Measurements from ENCODE around the gene AHDC1. TPM values are rescaled to one million over a fixed set of nuclear protein-coding genes. Genes with fewer than 3 reads are reported as not detected.
A peak's percentile ranks its signal among the peaks of the same experiment; 100 is the strongest.

The AHDC1 gene
- total and polyA plus RNA-seq, 9 of the 15 experiments (the other 6 are each of a cell fraction or from before 2014, with no cell fraction given) = 0.21 to 36.4 (median 4.7) TPM

GRCh38 chr1:27538793-27539192, 65.2 kb downstream of the AHDC1 start (continued):
- TF ChIP-seq ARID3A (IDR thresholded peaks at IDR 0.05; ENCODE audit: borderline replicate concordance, low read depth, low read length) = no peak
- TF ChIP-seq TRIM28 (IDR thresholded peaks at IDR 0.05) = no peak
- no peak for TF ChIP-seq RBM14 (IDR thresholded peaks at IDR 0.05; ENCODE audit: borderline replicate concordance, insufficient read depth, low read depth, low read length)
- no peak for TF ChIP-seq SNAPC5 (CRISPR knock-in tag; IDR thresholded peaks at IDR 0.05)
- 0 out of 2 replicates have a peak, but pooled peaks have one; percentile 3 for TF ChIP-seq ZNF609 (CRISPR knock-in tag; IDR thresholded peaks at IDR 0.05; ENCODE audit: borderline replicate concordance)
- TF ChIP-seq ELK1 (CRISPR knock-in tag; IDR thresholded peaks at IDR 0.05) = no peak
- TF ChIP-seq CTBP1 (IDR thresholded peaks at IDR 0.05; ENCODE audit: borderline replicate concordance) = peak; percentile 67; the same call in 1 of the 2 replicates
- TF ChIP-seq ZNF668 (CRISPR knock-in tag; IDR thresholded peaks at IDR 0.05) = no peak
- TF ChIP-seq ZNF717 (CRISPR knock-in tag; IDR thresholded peaks at IDR 0.05) = no peak
- TF ChIP-seq ARID1B (IDR thresholded peaks at IDR 0.05) = peak; percentile 56
- TF ChIP-seq NFRKB (IDR thresholded peaks at IDR 0.05; ENCODE audit: low read depth) = no peak
- no peak for TF ChIP-seq SRSF1 (IDR thresholded peaks at IDR 0.05; ENCODE audit: low read depth, low read length)
- no peak for TF ChIP-seq ZNF212 (CRISPR knock-in tag; IDR thresholded peaks at IDR 0.05)
- TF ChIP-seq CC2D1A (IDR thresholded peaks at IDR 0.05) = no peak
- TF ChIP-seq ZBTB7A (IDR thresholded peaks at IDR 0.05; ENCODE audit: borderline replicate concordance, control insufficient read depth, low read depth, low read length) = no peak
- no peak for TF ChIP-seq MITF (IDR thresholded peaks at IDR 0.05)
- TF ChIP-seq U2AF1 (optimal IDR thresholded peaks at IDR 0.05; ENCODE audit: low read depth, low read length) = no peak
- no peak for TF ChIP-seq ZNF778 (CRISPR knock-in tag; IDR thresholded peaks at IDR 0.05)
- no peak for TF ChIP-seq TGIF2 (CRISPR knock-in tag; IDR thresholded peaks at IDR 0.05)

Measured in K562 (cell line).